Liver (tissue), 9 donors: Measurements from ENCODE around the gene WDR1. TPM values are rescaled to one million over a fixed set of nuclear protein-coding genes. Genes with fewer than 3 reads are reported as not detected.

Experiments used
- DNase-seq: peaks from one replicate; pipeline ENCODE4 v3.0.0-alpha.2; 2017; ENCODE audit warnings: low spot score
- H3K27ac ChIP-seq, 2 donors: one replicate each; pipeline ENCODE4 v1.7.0; 2013; ENCODE audit warnings: inconsistent platforms in 2 of 2, low read length in 2 of 2, control low read depth in 1 of 2, low read depth in 1 of 2, mild to moderate bottlenecking in 1 of 2
- H3K27me3 ChIP-seq, 4 donors: one replicate each; pipeline versions ENCODE4 v1.6.1 to v1.7.0; 2013; ENCODE audit warnings: low read length in 3 of 4, inconsistent platforms in 1 of 4, mild to moderate bottlenecking in 1 of 4, moderate library complexity in 1 of 4; ENCODE audit not compliant: control insufficient read depth in 4 of 4, insufficient read depth in 4 of 4
- H3K36me3 ChIP-seq, 4 donors: one replicate each; pipeline versions ENCODE4 v1.6.1 to v1.7.0; 2013; ENCODE audit warnings: low read length in 3 of 4, mild to moderate bottlenecking in 3 of 4, low read depth in 1 of 4, moderate library complexity in 1 of 4; ENCODE audit not compliant: control insufficient read depth in 4 of 4, insufficient read depth in 3 of 4
- H3K4me1 ChIP-seq, 4 donors: one replicate each; pipeline versions ENCODE4 v1.6.1 to v1.7.0; 2013; ENCODE audit warnings: low read length in 3 of 4, mild to moderate bottlenecking in 3 of 4, moderate library complexity in 1 of 4; ENCODE audit not compliant: control insufficient read depth in 4 of 4, insufficient read depth in 4 of 4
- H3K4me3 ChIP-seq, 3 donors: one replicate each; pipeline versions ENCODE4 v1.6.1 to v1.7.0; 2013; ENCODE audit warnings: low read length in 3 of 3, control low read depth in 1 of 3, low read depth in 1 of 3, mild to moderate bottlenecking in 1 of 3
- H3K9ac ChIP-seq, 2 donors: one replicate each; pipeline ENCODE4 v1.7.0; 2013; ENCODE audit warnings: low read length in 2 of 2, mild to moderate bottlenecking in 2 of 2, moderate library complexity in 2 of 2, control low read depth in 1 of 2, low read depth in 1 of 2
- H3K9me3 ChIP-seq, 4 donors: one replicate each; pipeline versions ENCODE4 v1.6.1 to v1.7.0; 2013; ENCODE audit warnings: low read length in 3 of 4; ENCODE audit not compliant: control insufficient read depth in 4 of 4
- EGR1 ChIP-seq, 2 donors: IDR thresholded peaks; 2 replicates each; pipeline ENCODE4 v1.6.1; 2016 to 2018; ENCODE audit warnings: antibody characterized with exemption in 2 of 2, low read depth in 2 of 2
- FOXA1 ChIP-seq: IDR thresholded peaks from 2 replicates; pipeline ENCODE4 v1.6.1; 2016; ENCODE audit warnings: antibody characterized with exemption
- FOXA2 ChIP-seq: IDR thresholded peaks from 2 replicates; pipeline ENCODE4 v1.6.1; 2016; ENCODE audit warnings: antibody characterized with exemption
- GABPA ChIP-seq, 2 donors: IDR thresholded peaks in 1 of 2; conservative IDR thresholded peaks in 1 of 2; 2 replicates each; pipeline ENCODE4 v1.6.1; 2016; ENCODE audit warnings: antibody characterized with exemption in 2 of 2, mild to moderate bottlenecking in 1 of 2, moderate library complexity in 1 of 2
- HNF4A ChIP-seq, 2 donors: conservative IDR thresholded peaks; 2 replicates each; pipeline ENCODE4 v1.6.1; 2016; ENCODE audit warnings: antibody characterized with exemption in 2 of 2, mild to moderate bottlenecking in 2 of 2
- HNF4G ChIP-seq: IDR thresholded peaks from 2 replicates; pipeline ENCODE4 v1.6.1; 2016; ENCODE audit warnings: antibody characterized with exemption
- JUND ChIP-seq, 2 donors: IDR thresholded peaks; 2 replicates each; pipeline ENCODE4 v1.6.1; 2016; ENCODE audit warnings: antibody characterized with exemption in 2 of 2
- MAX ChIP-seq: IDR thresholded peaks from 2 replicates; pipeline ENCODE4 v1.6.1; 2016; ENCODE audit warnings: antibody characterized with exemption
- NR2F2 ChIP-seq: IDR thresholded peaks from 2 replicates; pipeline ENCODE4 v1.6.1; 2016; ENCODE audit warnings: antibody characterized with exemption
- RAD21 ChIP-seq, 2 donors: IDR thresholded peaks; 2 replicates each; pipeline ENCODE4 v1.6.1; 2016; ENCODE audit warnings: antibody characterized with exemption in 2 of 2, mild to moderate bottlenecking in 2 of 2
- REST ChIP-seq: IDR thresholded peaks from 2 replicates; pipeline ENCODE4 v1.6.1; 2016; ENCODE audit warnings: antibody characterized with exemption, mild to moderate bottlenecking
- RXRA ChIP-seq, 2 donors: IDR thresholded peaks; 2 replicates each; pipeline ENCODE4 v1.6.1; 2017 to 2018; ENCODE audit warnings: antibody characterized with exemption in 2 of 2, mild to moderate bottlenecking in 1 of 2
- SP1 ChIP-seq: IDR thresholded peaks from 2 replicates; pipeline ENCODE4 v1.6.1; 2018; ENCODE audit warnings: antibody characterized with exemption, mild to moderate bottlenecking
- TAF1 ChIP-seq: conservative IDR thresholded peaks from 2 replicates; pipeline ENCODE4 v1.6.1; 2016; ENCODE audit warnings: antibody characterized with exemption, mild to moderate bottlenecking
- YY1 ChIP-seq: IDR thresholded peaks from 2 replicates; pipeline ENCODE4 v1.6.1; 2016; ENCODE audit warnings: antibody characterized with exemption, mild to moderate bottlenecking
- ZBTB33 ChIP-seq: IDR thresholded peaks from 2 replicates; pipeline ENCODE4 v1.6.1; 2016; ENCODE audit warnings: antibody characterized with exemption
- WGBS: extraction: QIAGEN DNeasy Blood & Tissue Kit; methylation state at CpG from one replicate; pipeline ENCODE4 v1.1.7; 2013; 5-methylcytosine and 5-hydroxymethylcytosine counted together
- polyA plus RNA-seq, 2 donors: library from polyadenylated mRNA; stranded (reverse) in 1 of 2; unstranded in 1 of 2; fragments of 200-250 nt in 1 of 2; fragments of >200 nt in 1 of 2; fragmentation: Nextera tagmentation in 1 of 2; extraction: Ambion mirVana in 1 of 2; gene quantifications; one replicate each; pipeline versions ENCODE4 v1.2.1 to v1.2.3, GENCODE V29; 2013 to 2015
- total RNA-seq, 2 donors: library from RNA; depleted of rRNA; stranded (reverse); fragments of >200 nt; gene quantifications; one replicate each; pipeline ENCODE4 v1.2.3, GENCODE V29; 2014
- TF ChIP-seq, protein P1 (sequence below): fragments of 150-350 bp; IDR thresholded peaks from 2 replicates; pipeline ENCODE4 v1.5.1; 2017; ENCODE audit warnings: improper control_type of control experiment, low read depth, low read length; ENCODE audit not compliant: missing input control
- TF ChIP-seq, protein P2 (sequence below): IDR thresholded peaks from 2 replicates; pipeline ENCODE4 v1.6.1; 2016; ENCODE audit warnings: antibody characterized with exemption
- donor health status: healthy.
- donor health status: healthy.
- donor health status: healthy.
- donor health status: healthy.
- donor health status: healthy.

WDR1 gene
- total and polyA plus RNA-seq, 4 donors = 31.1 to 97.4 (median 65.7) TPM

- Histone ChIP-seq H3K4me1 (peaks cover 4 to 19% (median 11%) of the 10 kb centered on the region in 4 donors), H3K36me3 (peaks cover 15 to 75% (median 48%) of the 10 kb centered on the region in 4 donors), H3K27me3 (no peaks in the 10 kb centered on the region), H3K9me3 (no peaks in the 10 kb centered on the region), H3K4me3 (no peak overlapping the region), H3K9ac (no peak overlapping the region), H3K27ac (no peak overlapping the region)
- 83% methylated on average over 13 of the region's 13 CpGs for WGBS
- TF ChIP-seq JUND (IDR thresholded peaks at IDR 0.05) = no peak
- no peak for TF ChIP-seq RXRA (IDR thresholded peaks at IDR 0.05)
- TF ChIP-seq, protein P1, sequence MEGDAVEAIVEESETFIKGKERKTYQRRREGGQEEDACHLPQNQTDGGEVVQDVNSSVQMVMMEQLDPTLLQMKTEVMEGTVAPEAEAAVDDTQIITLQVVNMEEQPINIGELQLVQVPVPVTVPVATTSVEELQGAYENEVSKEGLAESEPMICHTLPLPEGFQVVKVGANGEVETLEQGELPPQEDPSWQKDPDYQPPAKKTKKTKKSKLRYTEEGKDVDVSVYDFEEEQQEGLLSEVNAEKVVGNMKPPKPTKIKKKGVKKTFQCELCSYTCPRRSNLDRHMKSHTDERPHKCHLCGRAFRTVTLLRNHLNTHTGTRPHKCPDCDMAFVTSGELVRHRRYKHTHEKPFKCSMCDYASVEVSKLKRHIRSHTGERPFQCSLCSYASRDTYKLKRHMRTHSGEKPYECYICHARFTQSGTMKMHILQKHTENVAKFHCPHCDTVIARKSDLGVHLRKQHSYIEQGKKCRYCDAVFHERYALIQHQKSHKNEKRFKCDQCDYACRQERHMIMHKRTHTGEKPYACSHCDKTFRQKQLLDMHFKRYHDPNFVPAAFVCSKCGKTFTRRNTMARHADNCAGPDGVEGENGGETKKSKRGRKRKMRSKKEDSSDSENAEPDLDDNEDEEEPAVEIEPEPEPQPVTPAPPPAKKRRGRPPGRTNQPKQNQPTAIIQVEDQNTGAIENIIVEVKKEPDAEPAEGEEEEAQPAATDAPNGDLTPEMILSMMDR = no peak
- no peak for TF ChIP-seq HNF4A (conservative IDR thresholded peaks at IDR 0.05)
- no peak for TF ChIP-seq REST
- TF ChIP-seq RAD21 (IDR thresholded peaks at IDR 0.05) = no peak
- no peak for TF ChIP-seq EGR1 (IDR thresholded peaks at IDR 0.05; ENCODE audit: low read depth in 2 of 2)
- no peak for TF ChIP-seq GABPA (IDR thresholded peaks at IDR 0.05 in 1 of 2, conservative IDR thresholded peaks at IDR 0.05 in 1 of 2)
- TF ChIP-seq FOXA2 = no peak
- no peak for TF ChIP-seq ZBTB33
- no peak for TF ChIP-seq NR2F2
- TF ChIP-seq MAX = no peak
- no peak for TF ChIP-seq YY1
- TF ChIP-seq SP1 = no peak
- TF ChIP-seq TAF1 = no peak
- no peak for TF ChIP-seq HNF4G
- TF ChIP-seq FOXA1 = no peak
- TF ChIP-seq, protein P2, sequence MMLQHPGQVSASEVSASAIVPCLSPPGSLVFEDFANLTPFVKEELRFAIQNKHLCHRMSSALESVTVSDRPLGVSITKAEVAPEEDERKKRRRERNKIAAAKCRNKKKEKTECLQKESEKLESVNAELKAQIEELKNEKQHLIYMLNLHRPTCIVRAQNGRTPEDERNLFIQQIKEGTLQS = no peak
- no peak for DNase-seq
Measured at GRCh38 chr4:10094841-10095240, 21.8 kb downstream of the WDR1 start.
